Lung microvascular endothelial cell (primary cell): ENCODE measurements around the gene CACNA1C. TPM values are rescaled to one million over a fixed set of nuclear protein-coding genes. Genes with fewer than 3 reads are reported as not detected.

ENCODE experiments used
- DNase-seq, 2 donors: peaks; one replicate each; pipeline versions ENCODE4 v3.0.0 to v3.0.0-alpha.2; 2010; ENCODE audit warnings: low read depth in 2 of 2
- total RNA-seq: library from RNA; depleted of rRNA; stranded (reverse); fragments of >200 nt; gene quantifications from 2 replicates; pipeline ENCODE4 v1.2.1, GENCODE V29; 2014

CACNA1C gene
- total RNA-seq, 1 donor from 2014 or later = under 0.01 TPM

- DNase-seq = no peak
These were observed 239.8 kb downstream of the CACNA1C start for GRCh38 chr12:2292560-2292959.

GRCh38 chr12:2294651-2295475 is 242.1 kb downstream of the CACNA1C start:
- DNase-seq = no peak

- DNase-seq = no peak
These were observed 243.2 kb downstream of the CACNA1C start for GRCh38 chr12:2295941-2296461.

GRCh38 chr12:2297004-2297403 is 244.2 kb downstream of the CACNA1C start:
- no peak for DNase-seq

GRCh38 chr12:2297658-2298057 is 244.9 kb downstream of the CACNA1C start:
- DNase-seq = no peak

- DNase-seq = no peak
These were observed 245.9 kb downstream of the CACNA1C start for GRCh38 chr12:2298556-2299200.

- DNase-seq = peak in 1 of 2 donors; percentile 5
These were observed 246.4 kb downstream of the CACNA1C start for GRCh38 chr12:2299206-2299605.

GRCh38 chr12:2300168-2300567 is 247.4 kb downstream of the CACNA1C start:
- no peak for DNase-seq

GRCh38 chr12:2300886-2301285 is 248.1 kb downstream of the CACNA1C start:
- DNase-seq = no peak

GRCh38 chr12:2301531-2302461 is 249.0 kb downstream of the CACNA1C start:
- DNase-seq = no peak

GRCh38 chr12:2302711-2303580 is 250.2 kb downstream of the CACNA1C start:
- DNase-seq = no peak

GRCh38 chr12:2304223-2304622 is 251.4 kb downstream of the CACNA1C start:
- DNase-seq = no peak

- DNase-seq = no peak
These were observed 253.2 kb downstream of the CACNA1C start for GRCh38 chr12:2306012-2306411.

GRCh38 chr12:2306735-2307134 is 253.9 kb downstream of the CACNA1C start:
- DNase-seq = no peak

GRCh38 chr12:2307550-2307949 is 254.8 kb downstream of the CACNA1C start:
- DNase-seq = no peak

GRCh38 chr12:2309647-2310046 is 256.9 kb downstream of the CACNA1C start:
- no peak for DNase-seq

- no peak for DNase-seq
These were observed 258.4 kb downstream of the CACNA1C start for GRCh38 chr12:2311020-2311778.

GRCh38 chr12:2312175-2312574 is 259.4 kb downstream of the CACNA1C start:
- no peak for DNase-seq

- DNase-seq = no peak
These were observed 260.0 kb downstream of the CACNA1C start for GRCh38 chr12:2312770-2313169.

- no peak for DNase-seq
These were observed 261.7 kb downstream of the CACNA1C start for GRCh38 chr12:2314492-2314891.
